GM10248 (cell line): ENCODE results near the gene ME3.

ENCODE experiments used
- CTCF ChIA-PET: fragments of 300-600 bp; sonication (Branson Sonifier 250); formaldehyde crosslinking; extraction: SDS; loops from one replicate; lab custom pipeline; 2021; ENCODE audit warnings: antibody characterized with exemption; lab: Yijun Ruan, JAX
- POLR2A ChIA-PET: fragments of 350-650 bp; sonication (Branson Sonifier 250); formaldehyde crosslinking; extraction: SDS; loops from one replicate; lab custom pipeline; 2020; ENCODE audit warnings: antibody characterized with exemption; lab: Yijun Ruan, JAX
- DNase-seq: peaks from one replicate; pipeline ENCODE4 v3.0.0; 2012; ENCODE audit errors: extremely low spot score
- TF ChIP-seq, protein P1 (sequence below): IDR thresholded peaks from 2 replicates; pipeline ENCODE4 v1.5.1; 2012; ENCODE audit warnings: mild to moderate bottlenecking, low read depth; ENCODE audit errors: extremely low read depth, missing control alignments, control extremely low read depth

The ME3 gene

DNA sequence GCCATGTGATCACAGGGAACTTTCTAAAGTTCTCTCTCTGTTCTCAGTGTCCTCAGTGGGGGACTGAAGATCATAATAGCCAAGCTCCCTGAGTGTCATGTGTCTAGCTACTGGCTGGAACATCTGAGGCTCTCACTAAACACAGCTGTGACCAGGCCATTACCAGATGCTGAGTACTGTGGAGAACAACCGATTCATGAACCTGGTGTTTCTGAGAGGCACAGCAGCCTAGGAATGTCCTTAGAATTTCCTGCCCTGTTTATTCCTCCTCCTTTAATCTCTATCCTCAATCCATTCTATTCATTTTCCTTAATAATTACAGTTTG lies 93.0 kb downstream of the ME3 start:
- CTCF ChIA-PET: interaction anchor here (0.8 to 1.2 kb wide), 2 partner anchors 28 to 31 kb away, joined by 3 read pairs; no protein-coding TSS in a partner anchor

DNA sequence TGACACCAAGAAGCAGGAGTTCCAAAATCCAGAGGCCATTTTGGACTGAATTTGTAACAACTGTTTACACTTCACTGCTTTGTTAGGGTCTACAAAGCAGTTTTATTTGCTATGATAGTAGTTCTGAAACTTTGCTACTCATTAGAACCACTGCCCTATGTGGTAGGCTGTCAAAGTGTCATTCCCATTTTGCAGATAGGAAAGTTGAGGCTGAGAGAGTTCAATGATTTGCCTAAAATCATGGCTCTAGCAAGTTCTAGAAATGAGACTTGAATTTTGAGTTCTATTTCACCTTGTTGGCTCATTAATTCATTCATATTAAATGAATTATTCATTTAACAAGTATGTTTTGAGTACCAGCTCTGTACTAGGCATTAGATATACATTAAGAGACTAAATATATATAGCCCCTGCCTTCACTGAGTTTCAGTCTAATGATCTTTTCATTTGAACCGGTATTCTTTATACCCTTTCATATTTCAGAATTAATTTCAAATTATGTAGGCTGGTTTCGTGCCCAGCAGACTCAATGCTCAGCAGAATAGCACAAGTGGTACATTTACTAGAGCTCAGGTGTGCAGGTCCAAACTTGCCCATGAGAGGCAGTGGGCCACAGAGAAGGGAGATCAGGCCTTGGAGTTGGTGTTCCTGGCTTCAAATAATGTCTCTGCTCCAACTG lies 93.5 kb downstream of the ME3 start:
- DNase-seq: no peak
- TF ChIP-seq, protein P1, sequence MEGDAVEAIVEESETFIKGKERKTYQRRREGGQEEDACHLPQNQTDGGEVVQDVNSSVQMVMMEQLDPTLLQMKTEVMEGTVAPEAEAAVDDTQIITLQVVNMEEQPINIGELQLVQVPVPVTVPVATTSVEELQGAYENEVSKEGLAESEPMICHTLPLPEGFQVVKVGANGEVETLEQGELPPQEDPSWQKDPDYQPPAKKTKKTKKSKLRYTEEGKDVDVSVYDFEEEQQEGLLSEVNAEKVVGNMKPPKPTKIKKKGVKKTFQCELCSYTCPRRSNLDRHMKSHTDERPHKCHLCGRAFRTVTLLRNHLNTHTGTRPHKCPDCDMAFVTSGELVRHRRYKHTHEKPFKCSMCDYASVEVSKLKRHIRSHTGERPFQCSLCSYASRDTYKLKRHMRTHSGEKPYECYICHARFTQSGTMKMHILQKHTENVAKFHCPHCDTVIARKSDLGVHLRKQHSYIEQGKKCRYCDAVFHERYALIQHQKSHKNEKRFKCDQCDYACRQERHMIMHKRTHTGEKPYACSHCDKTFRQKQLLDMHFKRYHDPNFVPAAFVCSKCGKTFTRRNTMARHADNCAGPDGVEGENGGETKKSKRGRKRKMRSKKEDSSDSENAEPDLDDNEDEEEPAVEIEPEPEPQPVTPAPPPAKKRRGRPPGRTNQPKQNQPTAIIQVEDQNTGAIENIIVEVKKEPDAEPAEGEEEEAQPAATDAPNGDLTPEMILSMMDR: no peak
- CTCF ChIA-PET: interaction anchor here (0.8 to 1.2 kb wide), 2 partner anchors 29 to 31 kb away, joined by 3 read pairs; no protein-coding TSS in a partner anchor
- POLR2A ChIA-PET: no interaction called here

More for the DNA sequence above, 93.0 kb downstream of the ME3 start:
- no peak for DNase-seq
- POLR2A ChIA-PET: no interaction called here
- TF ChIP-seq, protein P1: no peak

DNA sequence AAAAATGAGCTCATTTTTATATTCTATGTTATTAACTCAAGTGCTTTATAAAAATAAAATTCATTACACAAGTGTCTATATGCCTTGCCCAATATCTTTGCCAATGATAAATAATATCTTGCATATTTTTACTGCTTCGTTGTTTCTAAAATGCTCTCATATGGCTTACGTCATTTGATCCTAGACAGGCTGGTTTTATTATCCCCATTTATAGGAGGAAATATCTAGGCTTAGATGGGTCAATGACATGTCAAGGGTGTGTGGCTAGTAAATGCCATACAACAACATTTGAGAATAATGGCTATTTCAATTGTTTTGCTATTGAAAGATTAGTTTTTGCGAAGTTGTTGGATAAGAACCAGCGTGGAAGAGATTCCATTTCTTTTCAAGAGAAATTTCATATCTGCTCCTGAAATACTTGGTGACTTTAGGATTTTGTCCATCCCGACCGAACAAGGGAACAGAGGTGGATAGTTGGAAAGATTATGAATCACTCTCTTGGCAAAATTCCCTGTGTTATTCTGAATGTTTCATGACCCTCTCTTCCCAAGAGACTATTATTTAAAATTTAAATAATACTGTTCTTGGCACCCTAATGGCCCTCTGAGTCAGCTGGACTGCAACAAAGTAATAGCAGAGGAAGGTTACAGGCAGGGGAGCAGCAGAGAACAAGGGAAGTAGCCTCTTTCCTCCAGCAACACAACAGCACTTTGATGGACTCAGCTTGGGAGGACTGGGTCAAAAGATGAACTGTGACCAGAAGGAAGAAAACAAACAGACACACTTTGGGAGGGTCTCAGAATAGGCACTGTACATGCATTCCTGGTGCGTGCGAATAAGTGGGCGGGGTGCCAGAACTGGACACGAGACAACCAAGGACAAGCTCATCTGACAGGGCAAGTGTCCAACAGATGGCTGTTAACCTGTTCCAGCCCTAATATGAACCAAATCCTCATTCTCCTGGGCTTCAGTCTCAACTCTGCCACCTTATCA lies 94.5 kb downstream of the ME3 start:
- DNase-seq: no peak
- TF ChIP-seq, protein P1: no peak
- ChIA-PET POLR2A (no interaction called here), CTCF (interaction anchor here (1.1 to 1.8 kb wide), 3 partner anchors 8 to 64 kb away, joined by 3 to 6 read pairs (median 3); no protein-coding TSS in a partner anchor)

DNA sequence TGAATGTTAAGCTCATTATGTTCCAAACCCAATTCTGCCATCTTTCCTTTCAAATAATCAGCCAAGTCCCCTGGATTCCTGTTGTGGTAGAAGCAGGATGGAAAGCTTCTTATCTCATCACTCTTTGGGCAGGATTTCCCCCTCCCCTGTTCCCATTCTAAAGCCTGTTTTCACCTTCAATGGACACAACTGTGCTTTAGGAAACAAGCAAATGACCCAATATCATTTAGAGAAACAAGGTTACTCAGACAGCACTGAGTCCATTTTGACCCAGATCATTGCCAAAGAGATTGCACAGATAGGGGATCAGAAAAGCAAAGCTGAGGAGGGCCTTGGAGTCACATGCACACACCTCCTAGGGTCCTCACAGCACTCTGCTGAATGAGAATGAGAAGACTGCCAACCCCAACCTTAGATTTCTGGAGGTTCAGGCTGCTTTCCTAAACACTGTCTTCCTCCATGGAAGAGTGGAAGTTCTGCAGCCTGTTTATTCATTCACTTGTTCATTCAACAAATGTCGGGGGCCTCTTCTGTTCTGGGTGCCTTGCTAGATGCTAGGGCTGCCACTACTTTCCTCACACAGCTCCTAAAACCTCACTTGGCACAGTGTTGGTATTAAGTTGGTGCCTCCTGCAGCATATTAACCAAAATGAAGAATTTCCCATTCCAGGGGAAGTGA lies 95.3 kb downstream of the ME3 start:
- POLR2A ChIA-PET: no interaction called here
- CTCF ChIA-PET: interaction anchor here (1.1 to 1.8 kb wide), 5 partner anchors 9 to 65 kb away, joined by 3 to 6 read pairs (median 3); no protein-coding TSS in a partner anchor
- DNase-seq: no peak
- TF ChIP-seq, protein P1: no peak

DNA sequence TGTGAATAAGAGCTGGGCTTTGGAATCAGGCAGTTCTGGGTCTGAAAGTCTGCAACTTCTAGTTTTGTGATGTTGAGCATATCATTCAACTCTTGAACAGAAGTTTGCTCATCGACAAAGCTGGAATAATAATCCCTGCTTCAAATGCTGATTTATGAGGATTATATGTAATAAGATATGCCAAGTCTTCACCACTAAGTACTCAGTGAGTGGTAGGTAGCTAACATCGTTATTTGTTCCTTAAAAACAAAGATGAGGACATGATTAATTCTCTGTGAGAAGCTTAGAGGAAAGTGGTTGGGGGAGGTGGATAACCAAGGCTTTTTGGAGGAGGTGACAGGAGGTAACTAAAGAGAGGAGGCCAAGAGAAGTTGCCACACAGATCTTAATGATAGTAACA lies 96.5 kb downstream of the ME3 start:
- no peak for DNase-seq
- TF ChIP-seq, protein P1: no peak
- ChIA-PET POLR2A (no interaction called here), CTCF (interaction anchor here (1.0 to 1.8 kb wide), 4 partner anchors 8 to 32 kb away, joined by 3 to 6 read pairs (median 5); no protein-coding TSS in a partner anchor)
